Testis (tissue), 2 donors: ENCODE measurements around the gene ANTXR2.

Source experiments
- POLR2A ChIP-seq: fragments of 450-650 bp; IDR thresholded peaks from one replicate; pipeline ENCODE4 v1.6.1; 2017; ENCODE audit warnings: antibody characterized with exemption, mild to moderate bottlenecking, moderate library complexity
- TF ChIP-seq, protein P1 (sequence below), 3 experiments: fragments of 450-650 bp in 2 of 3; fragments of 200-600 bp in 1 of 3; sonication (generic) in 1 of 3; IDR thresholded peaks; one replicate each; pipeline ENCODE4 v1.5.1; 2016 to 2019; ENCODE audit warnings: antibody characterized with exemption in 3 of 3, mild to moderate bottlenecking in 2 of 3, moderate library complexity in 1 of 3

DNA sequence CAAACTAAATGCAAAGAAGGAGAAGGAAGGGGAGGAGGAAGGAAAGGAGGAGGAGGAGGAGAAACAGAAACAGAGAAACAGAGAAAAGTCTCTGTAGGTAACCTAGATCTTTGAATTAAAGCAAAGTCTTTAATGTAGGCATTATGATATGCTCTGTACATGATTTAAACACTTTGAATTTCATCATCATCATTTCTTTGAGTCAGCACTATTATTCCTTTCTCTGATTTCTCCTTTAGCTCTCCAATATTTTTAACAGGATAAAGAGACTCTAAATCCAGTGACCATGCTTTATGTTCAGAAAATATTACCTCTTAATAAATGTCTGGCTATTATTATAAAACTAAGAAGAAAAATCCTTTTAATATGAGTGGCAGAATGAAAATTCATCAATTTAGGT, 124.3 kb downstream of the ANTXR2 start:
- TF ChIP-seq, protein P1, sequence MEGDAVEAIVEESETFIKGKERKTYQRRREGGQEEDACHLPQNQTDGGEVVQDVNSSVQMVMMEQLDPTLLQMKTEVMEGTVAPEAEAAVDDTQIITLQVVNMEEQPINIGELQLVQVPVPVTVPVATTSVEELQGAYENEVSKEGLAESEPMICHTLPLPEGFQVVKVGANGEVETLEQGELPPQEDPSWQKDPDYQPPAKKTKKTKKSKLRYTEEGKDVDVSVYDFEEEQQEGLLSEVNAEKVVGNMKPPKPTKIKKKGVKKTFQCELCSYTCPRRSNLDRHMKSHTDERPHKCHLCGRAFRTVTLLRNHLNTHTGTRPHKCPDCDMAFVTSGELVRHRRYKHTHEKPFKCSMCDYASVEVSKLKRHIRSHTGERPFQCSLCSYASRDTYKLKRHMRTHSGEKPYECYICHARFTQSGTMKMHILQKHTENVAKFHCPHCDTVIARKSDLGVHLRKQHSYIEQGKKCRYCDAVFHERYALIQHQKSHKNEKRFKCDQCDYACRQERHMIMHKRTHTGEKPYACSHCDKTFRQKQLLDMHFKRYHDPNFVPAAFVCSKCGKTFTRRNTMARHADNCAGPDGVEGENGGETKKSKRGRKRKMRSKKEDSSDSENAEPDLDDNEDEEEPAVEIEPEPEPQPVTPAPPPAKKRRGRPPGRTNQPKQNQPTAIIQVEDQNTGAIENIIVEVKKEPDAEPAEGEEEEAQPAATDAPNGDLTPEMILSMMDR (IDR thresholded peaks at IDR 0.05) = no peak
- TF ChIP-seq POLR2A = no peak
